SK-N-SH (cell line): ENCODE data around the gene ALDH4A1. TPM values are rescaled to one million over a fixed set of nuclear protein-coding genes. Genes with fewer than 3 reads are reported as not detected.

Experiments
- CTCF ChIA-PET: fragments of 300-600, 350-600 bp; formaldehyde crosslinking; extraction: SDS; loops from one replicate; lab custom pipeline; 2021; lab: Yijun Ruan, JAX
- POLR2A ChIA-PET: fragments of 350-600 bp; sonication (Branson Sonifier 250); formaldehyde crosslinking; extraction: SDS; loops from one replicate; lab custom pipeline; 2020; ENCODE audit warnings: antibody characterized with exemption, inconsistent platforms; lab: Yijun Ruan, JAX
- DNase-seq: peaks from one replicate; pipeline ENCODE4 v3.0.0; 2012
- H2AFZ ChIP-seq: fragments of 200-600 bp; sonication (generic); 2 replicates; pipeline ENCODE4 v1.8.1; 2016; ENCODE audit warnings: antibody characterized with exemption, mild to moderate bottlenecking, low read depth
- H3F3A ChIP-seq: fragments of 200-600 bp; sonication (generic); replicated peaks from 2 replicates; pipeline ENCODE3; 2016; ENCODE audit warnings: antibody characterized with exemption, mild to moderate bottlenecking; ENCODE audit not compliant: insufficient read depth
- H3K27ac ChIP-seq, 2 experiments: fragments of 200-500 bp in 1 of 2; fragments of 200-600 bp in 1 of 2; sonication (Bioruptor generic) in 1 of 2; sonication (generic), shearing (Covaris generic) in 1 of 2; 2 replicates each; pipeline versions ENCODE4 v1.5.1 to v1.6.1; 2014 to 2016; ENCODE audit warnings: low read depth in 2 of 2, inconsistent platforms in 1 of 2, low read length in 1 of 2, mild to moderate bottlenecking in 1 of 2, mixed read lengths in 1 of 2
- H3K27me3 ChIP-seq: fragments of 200-600 bp; sonication (generic), shearing (Covaris generic); 2 replicates; pipeline ENCODE4 v1.6.1; 2016; ENCODE audit warnings: mixed run types; ENCODE audit not compliant: insufficient read depth
- H3K36me3 ChIP-seq, 2 experiments: fragments of 200-500 bp in 1 of 2; fragments of 200-600 bp in 1 of 2; sonication (Bioruptor generic) in 1 of 2; sonication (generic) in 1 of 2; replicated peaks in 1 of 2; 2 replicates each; pipeline versions ENCODE3 to v1.5.1; 2014 to 2016; ENCODE audit warnings: low read length in 1 of 2, mild to moderate bottlenecking in 1 of 2; ENCODE audit not compliant: insufficient read depth in 2 of 2, control insufficient read depth in 1 of 2
- H3K4me1 ChIP-seq, 2 experiments: fragments of 200-500 bp in 1 of 2; fragments of 200-600 bp in 1 of 2; sonication (Bioruptor generic) in 1 of 2; sonication (generic), shearing (Covaris generic) in 1 of 2; 2 replicates each; pipeline versions ENCODE4 v1.5.1 to v1.6.1; 2014 to 2016; ENCODE audit warnings: low read depth in 1 of 2, low read length in 1 of 2, mixed run types in 1 of 2; ENCODE audit not compliant: insufficient read depth in 2 of 2, control insufficient read depth in 1 of 2
- H3K4me2 ChIP-seq: fragments of 200-600 bp; sonication (generic), shearing (Covaris generic); 2 replicates; pipeline ENCODE4 v1.6.1; 2017; ENCODE audit warnings: mixed run types
- H3K4me3 ChIP-seq, 2 experiments: fragments of 200-500 bp in 1 of 2; fragments of 200-600 bp in 1 of 2; sonication (Bioruptor generic) in 1 of 2; sonication (generic), shearing (Covaris generic) in 1 of 2; 2 replicates each; pipeline versions ENCODE4 v1.5.1 to v1.8.1; 2014 to 2016; ENCODE audit warnings: low read depth in 2 of 2, inconsistent platforms in 1 of 2, low read length in 1 of 2, mild to moderate bottlenecking in 1 of 2, mixed read lengths in 1 of 2, moderate library complexity in 1 of 2
- H3K79me2 ChIP-seq: fragments of 200-600 bp; sonication (generic); 2 replicates; pipeline ENCODE4 v1.8.1; 2017; ENCODE audit warnings: mild to moderate bottlenecking; ENCODE audit not compliant: insufficient read depth
- H3K9ac ChIP-seq: fragments of 200-600 bp; sonication (generic); 2 replicates; pipeline ENCODE4 v1.6.1; 2017; ENCODE audit warnings: mixed run types
- H3K9me2 ChIP-seq: fragments of 200-600 bp; sonication (generic); 2 replicates; pipeline ENCODE4 v1.6.1; 2017; ENCODE audit warnings: mixed run types
- H3K9me3 ChIP-seq: fragments of 200-600 bp; sonication (generic); 2 replicates; pipeline ENCODE4 v1.6.1; 2017; ENCODE audit warnings: mixed run types, mild to moderate bottlenecking, moderate library complexity
- H4K20me1 ChIP-seq: fragments of 200-600 bp; sonication (generic); 2 replicates; pipeline ENCODE4 v1.6.1; 2017; ENCODE audit warnings: mild to moderate bottlenecking, mixed run types; ENCODE audit not compliant: insufficient read depth
- CTCF ChIP-seq: fragments of 200-600 bp; sonication (generic); IDR thresholded peaks from 2 replicates; pipeline ENCODE4 v1.6.1; 2017; ENCODE audit warnings: antibody characterized with exemption, mild to moderate bottlenecking, moderate library complexity
- EP300 ChIP-seq, 2 experiments: IDR thresholded peaks; 2 replicates each; pipeline versions ENCODE4 v1.4.0 to v1.6.1; 2012; ENCODE audit warnings: borderline replicate concordance in 1 of 2, low read depth in 1 of 2, low read length in 1 of 2
- EZH2phosphoT487 ChIP-seq: fragments of 200-600 bp; sonication (generic); IDR thresholded peaks from 2 replicates; pipeline ENCODE4 v1.6.1; 2017; ENCODE audit warnings: low read depth, mixed run types, mild to moderate bottlenecking, antibody characterized with exemption, moderate library complexity, borderline replicate concordance
- FOSL2 ChIP-seq: IDR thresholded peaks from 2 replicates; pipeline ENCODE4 v1.4.0; 2012; ENCODE audit warnings: low read depth, mild to moderate bottlenecking, moderate library complexity, borderline replicate concordance
- FOXM1 ChIP-seq: IDR thresholded peaks from 2 replicates; pipeline ENCODE4 v1.4.0; 2012; ENCODE audit warnings: low read depth, mild to moderate bottlenecking
- IRF3 ChIP-seq: fragments of 150-350 bp; IDR thresholded peaks from 2 replicates; pipeline ENCODE4 v1.6.1; 2016; ENCODE audit warnings: mild to moderate bottlenecking, low read depth, low read length
- MEF2A ChIP-seq: IDR thresholded peaks from 2 replicates; pipeline ENCODE4 v1.4.0; 2012; ENCODE audit warnings: low read depth, borderline replicate concordance
- MXI1 ChIP-seq: IDR thresholded peaks from 2 replicates; pipeline ENCODE4 v1.6.1; 2012; ENCODE audit warnings: mild to moderate bottlenecking, low read depth, low read length, improper control_type of control experiment
- RFX5 ChIP-seq: IDR thresholded peaks from 2 replicates; pipeline ENCODE4 v1.6.1; 2012; ENCODE audit warnings: mild to moderate bottlenecking, improper control_type of control experiment, low read length
- SMC3 ChIP-seq: IDR thresholded peaks from 2 replicates; pipeline ENCODE4 v1.6.1; 2012; ENCODE audit warnings: low read depth, low read length, improper control_type of control experiment
- TAF1 ChIP-seq: IDR thresholded peaks from 2 replicates; pipeline ENCODE4 v1.6.1; 2012; ENCODE audit warnings: low read depth, mild to moderate bottlenecking, low read length, moderate library complexity, borderline replicate concordance
- TEAD4 ChIP-seq: IDR thresholded peaks from 2 replicates; pipeline ENCODE4 v1.4.0; 2012; ENCODE audit warnings: mild to moderate bottlenecking, borderline replicate concordance; ENCODE audit not compliant: insufficient read depth
- USF1 ChIP-seq: IDR thresholded peaks from 2 replicates; pipeline ENCODE4 v1.4.0; 2012; ENCODE audit warnings: low read depth, borderline replicate concordance
- USF2 ChIP-seq: fragments of 150-350 bp; IDR thresholded peaks from 2 replicates; pipeline ENCODE4 v1.6.1; 2017; ENCODE audit warnings: antibody characterized with exemption, low read length, low read depth, borderline replicate concordance
- YY1 ChIP-seq: IDR thresholded peaks from 2 replicates; pipeline ENCODE4 v1.4.0; 2012; ENCODE audit warnings: low read depth, mild to moderate bottlenecking
- WGBS: methylation state at CpG from one replicate; pipeline ENCODE4 v1.1.6; 2017; ENCODE audit warnings: low lambda C conversion rate; 5-methylcytosine and 5-hydroxymethylcytosine counted together
- polyA plus RNA-seq, 3 experiments: library from polyadenylated mRNA; depleted of rRNA; stranded (reverse); fragments of >200 nt; gene quantifications; 2 replicates each; pipeline ENCODE4 v1.2.3, GENCODE V29; 2012

Gene ALDH4A1
- polyA plus RNA-seq, 1 of the 3 experiments (the other 2 are of a cell fraction) = 18.5 TPM

GRCh38 chr1:18945401-18945849 lies 43.1 kb upstream of the ALDH4A1 start:
- H3K9ac ChIP-seq = no peak overlapping the region
- no peaks in the 10 kb centered on the region for H3K27me3 ChIP-seq
- H3K79me2 ChIP-seq = peaks cover 93% of the 10 kb centered on the region
- H3F3A ChIP-seq = peaks cover 7% of the 10 kb centered on the region
- H3K27ac ChIP-seq = no peak overlapping the region
- H3K4me3 ChIP-seq = no peak overlapping the region
- 90% methylated on average over 11 of the region's 14 CpGs for WGBS
- no peaks in the 10 kb centered on the region for H3K36me3 ChIP-seq
- H2AFZ ChIP-seq = no peak overlapping the region
- TF ChIP-seq MXI1 = no peak
- no peak for TF ChIP-seq MEF2A
- TF ChIP-seq SMC3 = no peak
- peaks cover 11 to 68% of the 10 kb centered on the region in 2 experiments; a peak in 3 of 4 replicates for H3K4me1 ChIP-seq
- ChIA-PET CTCF (interaction anchor here (0.7 to 1.8 kb wide), 3 partner anchors 32 to 296 kb away, joined by 3 to 8 read pairs (median 4); no protein-coding TSS in a partner anchor), POLR2A (no interaction called here)
- no peaks in the 10 kb centered on the region for H3K9me3 ChIP-seq
- H4K20me1 ChIP-seq = no peaks in the 10 kb centered on the region
- H3K4me2 ChIP-seq = no peak overlapping the region
- H3K9me2 ChIP-seq = no peaks in the 10 kb centered on the region
- no peak for DNase-seq

- Histone ChIP-seq H3K27ac (no peak overlapping the region), H3K79me2 (peaks cover 93% of the 10 kb centered on the region), H3K9me2 (no peaks in the 10 kb centered on the region), H3K4me1 (peaks cover 11 to 71% of the 10 kb centered on the region in 2 experiments; a peak in 3 of 4 replicates), H3F3A (peaks cover 6% of the 10 kb centered on the region), H3K4me2 (no peak overlapping the region), H2AFZ (no peak overlapping the region), H3K4me3 (no peak overlapping the region), H3K9ac (no peak overlapping the region), H3K27me3 (no peaks in the 10 kb centered on the region), H4K20me1 (no peaks in the 10 kb centered on the region), H3K36me3 (no peaks in the 10 kb centered on the region), H3K9me3 (no peaks in the 10 kb centered on the region)
- POLR2A ChIA-PET = no interaction called here
- CTCF ChIA-PET = interaction anchor here (0.7 to 1.5 kb wide), 2 partner anchors 32 to 348 kb away, joined by 3 read pairs; no protein-coding TSS in a partner anchor
- TF ChIP-seq TAF1 = no peak
- no peak for TF ChIP-seq USF2
- WGBS = 81% methylated on average over 2 of the region's 2 CpGs
- DNase-seq = no peak
These were observed 42.5 kb upstream of the ALDH4A1 start for GRCh38 chr1:18944810-18945209.

GRCh38 chr1:18943914-18944572 lies 41.7 kb upstream of the ALDH4A1 start:
- H3K9ac ChIP-seq = no peak overlapping the region
- H3K4me3 ChIP-seq = no peak overlapping the region
- ChIA-PET POLR2A (no interaction called here), CTCF (interaction anchor here (0.9 to 1.9 kb wide), 3 partner anchors 31 to 347 kb away, joined by 3 to 7 read pairs (median 4); no protein-coding TSS in a partner anchor)
- no peak overlapping the region for H3K27ac ChIP-seq
- H3K36me3 ChIP-seq = no peaks in the 10 kb centered on the region
- peaks cover 14 to 73% of the 10 kb centered on the region in 2 experiments; a peak in 3 of 4 replicates for H3K4me1 ChIP-seq
- no peak overlapping the region for H3K4me2 ChIP-seq
- DNase-seq = no peak
- H3K27me3 ChIP-seq = no peaks in the 10 kb centered on the region
- H3K9me2 ChIP-seq = no peaks in the 10 kb centered on the region
- 90% methylated on average over 9 of the region's 9 CpGs for WGBS
- no peaks in the 10 kb centered on the region for H3K9me3 ChIP-seq
- H4K20me1 ChIP-seq = no peaks in the 10 kb centered on the region
- no peak overlapping the region for H2AFZ ChIP-seq
- peaks cover 93% of the 10 kb centered on the region for H3K79me2 ChIP-seq
- H3F3A ChIP-seq = peaks cover 3% of the 10 kb centered on the region
- no peak for TF ChIP-seq YY1
- TF ChIP-seq EP300 (IDR thresholded peaks at IDR 0.05; ENCODE audit: borderline replicate concordance in 1 of 2, low read depth in 1 of 2, low read length in 1 of 2) = no peak
- TF ChIP-seq EZH2phosphoT487 = no peak
- no peak for TF ChIP-seq CTCF
- no peak for TF ChIP-seq USF1
- no peak for TF ChIP-seq SMC3
- no peak for TF ChIP-seq TEAD4
- TF ChIP-seq FOXM1 = no peak
- no peak for TF ChIP-seq IRF3
- no peak for TF ChIP-seq RFX5
- no peak for TF ChIP-seq FOSL2
